ENCODE measurements around the gene SPATA31A7. TPM values are rescaled to one million over a fixed set of nuclear protein-coding genes. Genes with fewer than 3 reads are reported as not detected.
"Not testable (repeated sequence)": the region's sequence is repeated elsewhere in the genome, so short reads cannot be mapped to it uniquely, and the experiment has no call there.

The SPATA31A7 gene
- total RNA-seq, result not detected in 2 replicates

DNA sequence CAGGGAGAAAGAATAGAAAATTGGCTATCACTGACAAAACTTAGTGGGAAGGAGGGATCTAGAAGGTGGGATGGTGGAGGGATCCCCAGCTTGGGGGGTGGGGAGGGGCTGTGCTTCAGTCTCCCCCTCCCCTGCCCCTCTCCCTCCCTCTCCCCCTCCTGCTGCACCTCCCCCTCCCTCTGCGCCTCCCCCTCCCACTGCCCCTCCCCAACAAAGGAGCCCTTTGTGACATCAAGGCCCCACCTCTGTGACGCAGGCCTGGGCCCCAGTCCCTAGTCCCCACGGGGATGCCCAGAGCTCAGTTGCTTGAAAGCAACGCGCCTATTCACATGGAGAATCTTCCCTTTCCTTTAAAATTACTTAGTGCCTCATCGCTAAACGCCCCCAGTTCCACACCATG, at the start of gene SPATA31A7:
Gene SPATA31A7 (plus strand): TSS at position 301 of the 400 bp plus-strand sequence. CDS start 29 bp downstream, at position 330.
- DNase-seq, result not testable (repeated sequence)

DNA sequence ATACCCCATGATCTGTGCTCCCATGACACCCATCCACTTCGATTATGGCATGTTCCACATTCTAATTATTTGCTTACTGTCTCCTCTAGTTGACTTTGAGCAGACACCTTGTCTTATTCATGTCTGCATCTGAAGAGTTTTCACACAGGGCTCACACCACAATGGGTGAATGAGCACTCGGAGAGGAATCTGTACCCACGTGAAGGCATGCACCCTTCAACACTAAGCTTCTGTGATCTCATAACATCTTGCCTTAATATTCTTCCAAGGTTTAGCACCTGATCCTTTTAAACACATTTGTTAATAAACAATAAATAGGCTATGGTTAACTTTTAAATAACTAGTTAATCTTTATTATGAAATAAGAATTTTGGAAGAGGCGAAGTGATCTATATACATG, 36.6 kb downstream of the SPATA31A7 start:
- peak; percentile 14 for DNase-seq
